Heart right ventricle (tissue), 16 donors: ENCODE measurements around the gene SLAMF9. TPM values are rescaled to one million over a fixed set of nuclear protein-coding genes. Genes with fewer than 3 reads are reported as not detected.

ENCODE experiments used
- ATAC-seq, 8 donors: fragments of 200-7000 bp; cut with Tn5 transposase; one replicate each; pipeline ENCODE4 v1.9.1; 2020; ENCODE audit warnings: mild to moderate bottlenecking in 8 of 8, moderate library complexity in 8 of 8, moderate number of reproducible peaks in 1 of 8
- DNase-seq, 2 donors: peaks; one replicate each; pipeline ENCODE4 v3.0.0-alpha.2; 2020
- H3K27ac ChIP-seq, 10 donors: fragments of 200-600 bp; sonication (generic) in 2 of 10; one replicate each; pipeline versions ENCODE4 v1.5.0 to v1.8.0; 2020 to 2022; ENCODE audit warnings: mild to moderate bottlenecking in 3 of 10
- H3K27me3 ChIP-seq, 7 donors: fragments of 200-600 bp; one replicate each; pipeline ENCODE4 v1.8.0; 2021 to 2022; ENCODE audit warnings: mild to moderate bottlenecking in 2 of 7
- H3K36me3 ChIP-seq, 9 donors: fragments of 200-600 bp; sonication (generic) in 1 of 9; one replicate each; pipeline versions ENCODE4 v1.5.0 to v1.8.0; 2020 to 2022; ENCODE audit warnings: mild to moderate bottlenecking in 2 of 9
- H3K4me1 ChIP-seq, 9 donors: fragments of 200-600 bp; sonication (generic) in 1 of 9; one replicate each; pipeline versions ENCODE4 v1.5.0 to v1.8.0; 2020 to 2022; ENCODE audit warnings: mild to moderate bottlenecking in 4 of 9
- H3K4me3 ChIP-seq, 10 donors: fragments of 200-600 bp; sonication (generic) in 2 of 10; one replicate each; pipeline versions ENCODE4 v1.5.0 to v1.8.0; 2020 to 2022; ENCODE audit warnings: mild to moderate bottlenecking in 7 of 10, moderate library complexity in 2 of 10
- H3K9me3 ChIP-seq, 11 donors: fragments of 200-600 bp in 10 of 11; sonication (generic) in 2 of 11; one replicate each; pipeline versions ENCODE4 v1.5.0 to v1.8.0; 2013 to 2022; ENCODE audit warnings: mild to moderate bottlenecking in 2 of 11, control low read depth in 1 of 11, moderate library complexity in 1 of 11
- WGBS, 2 donors: extraction: QIAGEN DNeasy Blood & Tissue Kit; methylation state at CpG; one replicate each; pipeline ENCODE4 v1.1.7; 2013; ENCODE audit warnings: inconsistent platforms in 1 of 2; 5-methylcytosine and 5-hydroxymethylcytosine counted together
- intact Hi-C, 10 donors: fragments of 100-400 bp; cut with DNase I; formaldehyde crosslinking; loops; one replicate each; pipeline versions ENCODE4 v1.11.1 to v1.14.2; 2022
- polyA plus RNA-seq, 2 donors: library from polyadenylated mRNA; stranded (reverse); fragments of 200-250 nt; gene quantifications; one replicate each; pipeline ENCODE4 v1.2.3, GENCODE V29; 2013
- total RNA-seq, 10 donors: library from RNA; stranded (reverse); fragmentation: NEBNext Ultra II Directional in 3 of 10; extraction: Animal tissue kit (Norgen Biotek cat#: 25700) in 3 of 10; gene quantifications; one replicate each; pipeline versions ENCODE4 v1.2.1 to v1.2.4, GENCODE V29; 2021 to 2023
- TF ChIP-seq, protein P1 (sequence below), 9 donors: fragments of 200-600 bp; sonication (generic) in 2 of 9; IDR thresholded peaks; one replicate each; pipeline versions ENCODE4 v1.5.0 to v1.8.0; 2021 to 2022; ENCODE audit warnings: antibody characterized with exemption in 9 of 9, mild to moderate bottlenecking in 5 of 9, moderate library complexity in 1 of 9
- donor health status: Arrhythmogenic right ventricular cardiomyopathy.
- donor health status: ischemic (EF 13 %, LVEDD 7.1; RV severe dilation, severe dysfunction).
- donor health status: healthy with polysubstance abuse.
- donor health status: DM: no; HTN: yes; CAD: no.
- donor health status: DM: no; HTN: no; CAD: no.
- donor health status: ischemic (EF 25% LVEDD 6.9; RV normal size, moderate dysfunction).
- donor health status: ischemic (EF 25% LVEDD 5.7; RV mildly dilated, moderate dysfunction).
- donor health status: healthy.
- donor health status: DM: yes; HTN: yes; CAD: no.
- donor health status: Ischemic cardiomyopathy.
- donor health status: ischemic (EF 35%, LVEDD 5.7; RV mildly dilated, moderate dysfunction).
- donor health status: nonischemic (EF 11% LVEDD 7.7; RV severe dilation, severe dysfunction).
- donor health status: DM: yes; HTN: yes; CAD: no.
- donor health status: PGD.
- donor health status: ischemic (EF 29% LVEDD 5.4; RV normal size, mild dysfunction).
- donor health status: nonischemic (EF 23%, LVEDD 6.1; RV moderate dilation, normal function).

SLAMF9 gene
- total and polyA plus RNA-seq, 12 donors, result 0.13 TPM; not detected in 11

DNA sequence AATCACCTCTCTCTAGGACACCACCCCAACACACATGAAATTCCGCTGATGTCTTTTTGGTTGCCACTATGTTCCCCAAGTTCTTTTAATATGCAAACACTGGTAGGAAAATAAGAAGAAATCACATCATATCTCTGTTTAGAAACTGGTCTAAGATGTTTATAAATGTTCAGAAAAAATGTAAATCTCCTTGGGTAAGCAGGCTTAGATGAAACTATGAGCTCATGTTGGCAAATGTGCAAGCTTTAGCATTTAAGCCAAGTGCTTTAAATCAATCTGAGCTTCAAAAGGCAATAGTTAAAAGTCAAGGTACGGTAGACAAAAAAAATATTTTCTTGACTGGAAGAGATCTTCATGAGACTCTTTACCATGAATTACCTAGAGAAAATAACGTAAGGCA lies 25.2 kb upstream of the SLAMF9 start:
- no peaks in the 10 kb centered on the region for H3K9me3 ChIP-seq
- 88 to 95% methylated on average over 3 of the region's 3 CpGs for WGBS, 2 donors
- H3K4me3 ChIP-seq, result no peak overlapping the region
- no peak overlapping the region for H3K27ac ChIP-seq
- H3K4me1 ChIP-seq, result no peaks in the 10 kb centered on the region
- TF ChIP-seq, protein P1, sequence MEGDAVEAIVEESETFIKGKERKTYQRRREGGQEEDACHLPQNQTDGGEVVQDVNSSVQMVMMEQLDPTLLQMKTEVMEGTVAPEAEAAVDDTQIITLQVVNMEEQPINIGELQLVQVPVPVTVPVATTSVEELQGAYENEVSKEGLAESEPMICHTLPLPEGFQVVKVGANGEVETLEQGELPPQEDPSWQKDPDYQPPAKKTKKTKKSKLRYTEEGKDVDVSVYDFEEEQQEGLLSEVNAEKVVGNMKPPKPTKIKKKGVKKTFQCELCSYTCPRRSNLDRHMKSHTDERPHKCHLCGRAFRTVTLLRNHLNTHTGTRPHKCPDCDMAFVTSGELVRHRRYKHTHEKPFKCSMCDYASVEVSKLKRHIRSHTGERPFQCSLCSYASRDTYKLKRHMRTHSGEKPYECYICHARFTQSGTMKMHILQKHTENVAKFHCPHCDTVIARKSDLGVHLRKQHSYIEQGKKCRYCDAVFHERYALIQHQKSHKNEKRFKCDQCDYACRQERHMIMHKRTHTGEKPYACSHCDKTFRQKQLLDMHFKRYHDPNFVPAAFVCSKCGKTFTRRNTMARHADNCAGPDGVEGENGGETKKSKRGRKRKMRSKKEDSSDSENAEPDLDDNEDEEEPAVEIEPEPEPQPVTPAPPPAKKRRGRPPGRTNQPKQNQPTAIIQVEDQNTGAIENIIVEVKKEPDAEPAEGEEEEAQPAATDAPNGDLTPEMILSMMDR (IDR thresholded peaks at IDR 0.05), result no peak
- intact Hi-C loops, result no loop called here
- ATAC-seq (no peak), DNase-seq (no peak)
- H3K36me3 ChIP-seq, result no peaks in the 10 kb centered on the region
- peaks cover 0 to 36% (median 0%) of the 10 kb centered on the region in 7 donors for H3K27me3 ChIP-seq

DNA sequence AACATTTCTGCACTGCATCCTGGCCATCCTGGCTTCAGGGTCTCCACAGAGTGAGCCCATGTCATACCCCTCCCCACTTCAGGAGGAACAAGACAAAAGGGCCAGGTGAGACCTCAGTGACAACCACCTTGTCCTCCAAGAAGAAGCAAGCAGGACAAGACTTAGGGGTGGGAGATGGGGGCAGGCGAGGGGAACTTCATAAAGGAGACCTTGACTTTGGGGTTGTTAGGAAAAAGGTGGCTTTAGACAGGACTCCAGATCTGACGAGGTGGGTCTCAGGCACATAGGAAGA lies 24.0 kb upstream of the SLAMF9 start:
- 78 to 81% methylated on average over 2 of the region's 2 CpGs for WGBS, 2 donors
- Histone ChIP-seq H3K4me3 (no peak overlapping the region), H3K4me1 (no peaks in the 10 kb centered on the region), H3K9me3 (no peaks in the 10 kb centered on the region), H3K36me3 (no peaks in the 10 kb centered on the region), H3K27me3 (peaks cover 0 to 43% (median 0%) of the 10 kb centered on the region in 7 donors), H3K27ac (no peak overlapping the region)
- DNase-seq (no peak), ATAC-seq (no peak)
- TF ChIP-seq, protein P1 (IDR thresholded peaks at IDR 0.05), result no peak
- intact Hi-C loops, result no loop called here

DNA sequence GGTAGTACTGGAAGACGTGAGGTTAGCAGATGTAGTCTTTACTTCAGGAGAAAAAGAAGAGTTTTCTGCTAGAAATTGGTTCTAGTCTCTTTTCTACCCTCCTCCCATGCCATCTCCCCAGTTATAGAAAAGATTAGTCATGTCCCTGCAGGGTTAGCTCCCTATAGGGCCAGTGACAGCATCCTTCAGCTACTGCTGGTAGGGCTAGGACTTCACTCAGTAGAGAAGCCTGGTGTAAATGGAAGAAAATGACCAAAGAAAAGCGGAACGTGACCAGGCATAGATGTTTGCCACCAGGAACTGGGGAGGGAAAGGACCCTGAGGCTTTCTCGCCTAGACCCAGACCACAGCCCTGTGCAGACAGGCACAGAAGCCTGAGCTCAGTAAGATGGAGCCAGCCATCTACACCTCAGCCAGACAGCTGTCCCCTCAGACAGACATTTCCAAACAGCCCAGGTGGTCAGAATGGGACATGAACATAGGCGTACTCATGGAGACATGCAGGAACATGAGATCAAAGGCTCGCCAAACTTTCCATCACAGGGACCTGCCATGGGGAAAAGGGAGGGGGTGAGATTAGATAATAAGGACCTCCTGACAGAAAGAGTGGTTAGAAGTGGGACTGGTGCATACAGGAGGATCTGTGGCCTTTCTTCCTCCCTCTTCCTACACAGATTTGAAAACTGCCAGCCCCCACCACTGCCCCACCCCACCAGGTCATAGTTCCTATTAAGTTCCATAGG lies 23.5 kb upstream of the SLAMF9 start:
- TF ChIP-seq, protein P1 (IDR thresholded peaks at IDR 0.05), result no peak
- intact Hi-C loops, result no loop called here
- WGBS, 2 donors, result 83 to 84% methylated on average over 6 of the region's 6 CpGs
- H3K9me3 ChIP-seq, result no peaks in the 10 kb centered on the region
- no peak for ATAC-seq
- no peak for DNase-seq
- no peak overlapping the region for H3K27ac ChIP-seq
- peaks cover 0 to 43% (median 0%) of the 10 kb centered on the region in 7 donors for H3K27me3 ChIP-seq
- H3K36me3 ChIP-seq, result no peaks in the 10 kb centered on the region
- H3K4me1 ChIP-seq, result no peaks in the 10 kb centered on the region
- no peak overlapping the region for H3K4me3 ChIP-seq

DNA sequence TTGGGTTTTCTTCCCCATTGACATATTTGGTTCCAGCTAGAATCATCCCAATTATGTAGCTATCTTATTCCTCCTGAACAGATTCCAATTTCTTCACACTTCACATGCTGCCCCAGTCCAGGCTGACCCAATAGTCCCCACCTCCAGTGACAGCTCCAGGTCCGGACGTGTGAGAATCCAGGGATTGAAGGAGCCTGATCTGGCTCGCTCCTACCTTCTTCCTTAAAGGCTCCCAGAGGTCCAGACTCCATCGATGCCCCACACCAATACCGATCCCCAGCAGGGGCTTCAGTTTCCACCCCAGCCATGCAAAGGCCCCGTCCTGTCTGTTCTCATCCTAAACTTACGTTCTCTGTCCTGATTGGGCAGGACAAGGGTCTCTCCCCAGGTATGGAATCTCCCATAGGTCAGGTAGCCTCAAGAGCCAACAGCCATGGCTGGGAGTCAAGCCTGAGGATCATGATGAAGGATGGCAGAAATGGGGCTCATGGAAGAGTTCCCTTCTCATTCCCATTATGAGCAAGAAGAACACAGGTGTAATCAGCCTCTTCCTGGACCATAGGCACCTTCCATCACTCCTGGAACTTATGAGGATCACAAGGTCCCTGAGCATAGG lies 20.4 kb upstream of the SLAMF9 start:
- H3K27me3 ChIP-seq, result peaks cover 0 to 43% (median 0%) of the 10 kb centered on the region in 7 donors
- DNase-seq, result no peak
- H3K9me3 ChIP-seq, result no peaks in the 10 kb centered on the region
- no peak for ATAC-seq
- 91 to 92% methylated on average over 7 of the region's 7 CpGs for WGBS, 2 donors
- no peak overlapping the region for H3K4me3 ChIP-seq
- TF ChIP-seq, protein P1 (IDR thresholded peaks at IDR 0.05), result no peak
- no peaks in the 10 kb centered on the region for H3K36me3 ChIP-seq
- H3K4me1 ChIP-seq, result no peaks in the 10 kb centered on the region
- no peak overlapping the region for H3K27ac ChIP-seq
- intact Hi-C loops, result no loop called here
